Endothelial cell of umbilical vein (primary cell): Measurements from ENCODE around the gene MRE11. TPM values are rescaled to one million over a fixed set of nuclear protein-coding genes. Genes with fewer than 3 reads are reported as not detected.

ENCODE experiments used
- BruUV-seq: library from RNA; stranded (reverse); fragments of 400-500 nt; replicated peaks from 2 replicates; lab custom pipeline; 2021; lab: Mats Ljungman, UMichigan
- CTCF ChIA-PET: fragments of 300-600, 350-600 bp; sonication (Branson Sonifier 250); formaldehyde crosslinking; loops from one replicate; lab custom pipeline; 2021; ENCODE audit warnings: antibody characterized with exemption, inconsistent platforms; lab: Charles Lee
- POLR2A ChIA-PET: fragments of 300-600, 350-600 bp; sonication (Branson Sonifier 250); formaldehyde crosslinking; loops from one replicate; lab custom pipeline; 2021; ENCODE audit warnings: antibody characterized with exemption, inconsistent platforms; lab: Charles Lee
- DNase-seq: peaks from one replicate; pipeline ENCODE4 v3.0.0-alpha.2; 2011; ENCODE audit warnings: low read depth, low spot score
- FAIRE-seq: peaks from 2 replicates; lab custom pipeline; 2011; peaks lifted over from hg19 to GRCh38; lab: Jason Lieb, UNC
- H2AFZ ChIP-seq: 2 replicates; pipeline ENCODE4 v1.6.0; 2012; ENCODE audit warnings: low read depth, low read length, control low read depth, inconsistent platforms
- H3K27ac ChIP-seq: 2 replicates; pipeline ENCODE4 v1.5.1; 2011; ENCODE audit warnings: low read depth, mild to moderate bottlenecking, control low read depth, low read length, moderate library complexity; ENCODE audit not compliant: insufficient read depth
- H3K27me3 ChIP-seq, 2 experiments: 2 replicates each; pipeline versions ENCODE4 v1.6.0 to v1.6.1; 2011; ENCODE audit warnings: low read length in 2 of 2, mixed read lengths in 1 of 2; ENCODE audit not compliant: control insufficient read depth in 2 of 2, insufficient read depth in 2 of 2
- H3K36me3 ChIP-seq, 2 experiments: 2 replicates in 1 of 2; 3 replicates in 1 of 2; pipeline ENCODE4 v1.5.1; 2011; ENCODE audit warnings: low read length in 2 of 2, mild to moderate bottlenecking in 1 of 2, moderate library complexity in 1 of 2; ENCODE audit not compliant: control insufficient read depth in 2 of 2, insufficient read depth in 2 of 2; ENCODE audit errors: extremely low read depth in 1 of 2
- H3K4me1 ChIP-seq: 3 replicates; pipeline ENCODE4 v1.5.1; 2011; ENCODE audit warnings: mild to moderate bottlenecking, low read length; ENCODE audit not compliant: control insufficient read depth, insufficient read depth; ENCODE audit errors: extremely low read depth
- H3K4me2 ChIP-seq: 2 replicates; pipeline ENCODE4 v1.6.1; 2011; ENCODE audit warnings: low read length, control low read depth, mixed read lengths; ENCODE audit not compliant: insufficient read depth
- H3K4me3 ChIP-seq, 3 experiments: fragments of 200-600 bp in 1 of 3; sonication (generic), shearing (Covaris generic) in 1 of 3; replicated peaks in 1 of 3; 2 replicates each; pipeline ENCODE4 v1.5.1; 2011 to 2016; ENCODE audit warnings: control low read depth in 3 of 3, low read length in 3 of 3, mild to moderate bottlenecking in 2 of 3, inconsistent platforms in 1 of 3, low read depth in 1 of 3, moderate library complexity in 1 of 3; ENCODE audit not compliant: insufficient read depth in 1 of 3
- H3K79me2 ChIP-seq: 2 replicates; pipeline ENCODE4 v1.6.0; 2012; ENCODE audit warnings: low read length, inconsistent platforms; ENCODE audit not compliant: control insufficient read depth, insufficient read depth
- H3K9ac ChIP-seq: replicated peaks from 2 replicates; pipeline ENCODE3; 2011; ENCODE audit warnings: low read length, control low read depth; ENCODE audit not compliant: insufficient read depth; ENCODE audit errors: extremely low read depth
- H3K9me1 ChIP-seq: replicated peaks from 3 replicates; pipeline ENCODE4 v1.6.0; 2011; ENCODE audit warnings: mild to moderate bottlenecking, low read length; ENCODE audit not compliant: control insufficient read depth, insufficient read depth; ENCODE audit errors: extremely low read depth
- H3K9me3 ChIP-seq: replicated peaks from 2 replicates; pipeline ENCODE4 v1.5.1; 2012; ENCODE audit warnings: low read length, inconsistent platforms; ENCODE audit not compliant: control insufficient read depth, insufficient read depth
- H4K20me1 ChIP-seq: replicated peaks from 2 replicates; pipeline ENCODE3; 2011; ENCODE audit warnings: mild to moderate bottlenecking, low read length; ENCODE audit not compliant: control insufficient read depth, insufficient read depth; ENCODE audit errors: extremely low read depth
- EZH2 ChIP-seq: IDR thresholded peaks from 2 replicates; pipeline ENCODE4 v1.6.1; 2012; ENCODE audit warnings: borderline replicate concordance, low read depth, mild to moderate bottlenecking, moderate library complexity, low read length, inconsistent platforms; ENCODE audit not compliant: severe bottlenecking
- FOS ChIP-seq: IDR thresholded peaks from 2 replicates; pipeline ENCODE4 v1.6.1; 2011; ENCODE audit warnings: mild to moderate bottlenecking, low read length, moderate library complexity, borderline replicate concordance; ENCODE audit not compliant: insufficient read depth
- GATA2 ChIP-seq: IDR thresholded peaks from 2 replicates; pipeline ENCODE4 v1.7.0; 2011; ENCODE audit warnings: low read depth, mild to moderate bottlenecking, moderate library complexity, mixed read lengths, low read length; ENCODE audit not compliant: insufficient read length, insufficient read depth
- JUN ChIP-seq: IDR thresholded peaks from 2 replicates; pipeline ENCODE4 v1.6.1; 2011; ENCODE audit warnings: borderline replicate concordance, low read depth; ENCODE audit not compliant: insufficient read length, insufficient read depth
- MYC ChIP-seq: IDR thresholded peaks from one replicate; pipeline ENCODE4 v1.6.1; 2011; ENCODE audit warnings: mild to moderate bottlenecking, low read depth, low read length
- POLR2A ChIP-seq: IDR thresholded peaks from 2 replicates; pipeline ENCODE4 v1.6.1; 2012; ENCODE audit warnings: low read depth, mild to moderate bottlenecking, control low read depth, low read length
- POLR2AphosphoS5 ChIP-seq: IDR thresholded peaks from 2 replicates; pipeline ENCODE4 v1.6.1; 2012; ENCODE audit warnings: low read depth, mild to moderate bottlenecking, control low read depth, low read length, moderate library complexity; ENCODE audit not compliant: insufficient read depth
- dilution Hi-C: fragments of 300-500 bp; cut with MboI; formaldehyde crosslinking; loops from one replicate; pipeline ENCODE4 v1.15.0; 2019; ENCODE audit warnings: low sequenced_read_pairs; ENCODE audit not compliant: extremely low pct_ligation_motif_present
- intact Hi-C: fragments of 100-400 bp; cut with micrococcal nuclease; formaldehyde crosslinking; loops from one replicate; pipeline ENCODE4 v1.10.0; 2022
- polyA plus RNA-seq, 4 experiments: library from polyadenylated mRNA; depleted of rRNA in 3 of 4; stranded (reverse) in 3 of 4; unstranded in 1 of 4; fragments of >200 nt; gene quantifications; 2 replicates each; pipeline versions ENCODE4 v1.2.1 to v1.2.3, GENCODE V29; 2011 to 2012; ENCODE audit warnings: missing spikeins in 1 of 4
- total RNA-seq: library from RNA; stranded (reverse); gene quantifications from 2 replicates; pipeline ENCODE4 v1.2.3, GENCODE V29; 2021
- TF ChIP-seq, protein P1 (sequence below): IDR thresholded peaks from 2 replicates; pipeline ENCODE4 v1.6.1; 2011; ENCODE audit not compliant: insufficient read depth, insufficient read length
- TF ChIP-seq, protein P2 (sequence below), 2 donors: IDR thresholded peaks; 1 replicate in 1 of 2; 2 replicates in 1 of 2; pipeline ENCODE4 v1.5.1; 2011; ENCODE audit warnings: low read length in 2 of 2, mild to moderate bottlenecking in 2 of 2, moderate library complexity in 2 of 2, control low read depth in 1 of 2, inconsistent platforms in 1 of 2, low read depth in 1 of 2; ENCODE audit not compliant: insufficient read depth in 1 of 2; ENCODE audit errors: extremely low read depth in 1 of 2

MRE11 gene
- total and polyA plus RNA-seq, 2 donors (not counting 3 experiments of a cell fraction or from before 2014, with no cell fraction given): 4.5 to 22.0 TPM

DNA sequence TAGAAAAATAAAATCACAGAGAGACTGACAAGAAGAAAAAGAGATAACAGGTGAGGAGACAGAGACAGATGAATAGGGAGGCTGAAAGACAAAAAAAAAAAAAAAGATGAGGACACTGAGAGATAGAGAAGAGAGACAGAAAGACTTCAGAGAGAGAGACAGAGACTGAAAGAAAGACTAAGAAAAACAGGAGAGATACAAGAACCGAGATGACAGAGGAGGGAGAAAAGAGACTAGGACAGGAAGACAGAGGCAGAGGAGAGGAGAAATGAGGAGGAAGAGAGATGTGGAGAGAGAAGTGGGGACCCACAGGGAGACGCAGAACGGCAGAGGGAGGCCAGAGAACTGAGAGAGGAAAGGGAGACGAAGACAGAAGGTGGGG is 93.2 kb downstream of the MRE11 start:
- FAIRE-seq (no peak), DNase-seq (no peak)
- Histone ChIP-seq H3K4me1 (peaks cover 5% of the 10 kb centered on the region), H3K27me3 (peaks cover 22 to 32% of the 10 kb centered on the region in 2 experiments), H3K9me1 (no peaks in the 10 kb centered on the region), H3K27ac (no peak overlapping the region), H3K4me3 (no peak overlapping the region), H3K79me2 (no peaks in the 10 kb centered on the region), H3K36me3 (no peaks in the 10 kb centered on the region), H2AFZ (peak overlapping the region; percentile 73), H3K9me3 (no peaks in the 10 kb centered on the region), H3K4me2 (peak overlapping the region; percentile 13), H3K9ac (no peak overlapping the region), H4K20me1 (no peaks in the 10 kb centered on the region)
- CTCF ChIA-PET: no interaction called here
- intact Hi-C loops (no loop called here), dilution Hi-C loops (no loop called here)
- TF ChIP-seq POLR2AphosphoS5: no peak
- TF ChIP-seq, protein P1, sequence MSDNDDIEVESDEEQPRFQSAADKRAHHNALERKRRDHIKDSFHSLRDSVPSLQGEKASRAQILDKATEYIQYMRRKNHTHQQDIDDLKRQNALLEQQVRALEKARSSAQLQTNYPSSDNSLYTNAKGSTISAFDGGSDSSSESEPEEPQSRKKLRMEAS: no peak
- TF ChIP-seq EZH2: no peak
- TF ChIP-seq, protein P2, sequence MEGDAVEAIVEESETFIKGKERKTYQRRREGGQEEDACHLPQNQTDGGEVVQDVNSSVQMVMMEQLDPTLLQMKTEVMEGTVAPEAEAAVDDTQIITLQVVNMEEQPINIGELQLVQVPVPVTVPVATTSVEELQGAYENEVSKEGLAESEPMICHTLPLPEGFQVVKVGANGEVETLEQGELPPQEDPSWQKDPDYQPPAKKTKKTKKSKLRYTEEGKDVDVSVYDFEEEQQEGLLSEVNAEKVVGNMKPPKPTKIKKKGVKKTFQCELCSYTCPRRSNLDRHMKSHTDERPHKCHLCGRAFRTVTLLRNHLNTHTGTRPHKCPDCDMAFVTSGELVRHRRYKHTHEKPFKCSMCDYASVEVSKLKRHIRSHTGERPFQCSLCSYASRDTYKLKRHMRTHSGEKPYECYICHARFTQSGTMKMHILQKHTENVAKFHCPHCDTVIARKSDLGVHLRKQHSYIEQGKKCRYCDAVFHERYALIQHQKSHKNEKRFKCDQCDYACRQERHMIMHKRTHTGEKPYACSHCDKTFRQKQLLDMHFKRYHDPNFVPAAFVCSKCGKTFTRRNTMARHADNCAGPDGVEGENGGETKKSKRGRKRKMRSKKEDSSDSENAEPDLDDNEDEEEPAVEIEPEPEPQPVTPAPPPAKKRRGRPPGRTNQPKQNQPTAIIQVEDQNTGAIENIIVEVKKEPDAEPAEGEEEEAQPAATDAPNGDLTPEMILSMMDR (IDR thresholded peaks at IDR 0.05; ENCODE audit: extremely low read depth in 1 of 2, insufficient read depth in 1 of 2, low read depth in 1 of 2, low read length in 2 of 2): no peak
- no peak for TF ChIP-seq POLR2A
- TF ChIP-seq JUN: no peak
- no peak for TF ChIP-seq GATA2
- TF ChIP-seq MYC: no peak
- TF ChIP-seq FOS: no peak
- POLR2A ChIA-PET: no interaction called here
- BruUV-seq: no TSS peak
